ENCODE data around the gene DDX18. TPM values are rescaled to one million over a fixed set of nuclear protein-coding genes. Genes with fewer than 3 reads are reported as not detected.

The DDX18 gene
- total RNA-seq, result 40.1 and 60.8 TPM in 2 replicates

GRCh38 chr2:117814417-117815264 lies at the start of gene DDX18:
DDX18 (plus strand) TSS chr2:117814691; CDS start chr2:117814778, 87 bp downstream.

Other genes with a start within 250 kb of the DDX18 start
- 17.3 and 26.6 TPM in 2 replicates for gene CCDC93, start 199.4 kb downstream of the DDX18 start, total RNA-seq

All from subcutaneous preadipocyte (primary cell).